NOMO-1 (cell line): ENCODE data around the gene USP35.
"Not testable (repeated sequence)": the region's sequence is repeated elsewhere in the genome, so short reads cannot be mapped to it uniquely, and the experiment has no call there.

ENCODE experiments used
- DNase-seq, 2 experiments: peaks; one replicate each; lab custom pipeline; 2025; ENCODE audit not compliant: unreplicated experiment in 2 of 2; lab: John Stamatoyannopoulos, UW

The USP35 gene

DNA sequence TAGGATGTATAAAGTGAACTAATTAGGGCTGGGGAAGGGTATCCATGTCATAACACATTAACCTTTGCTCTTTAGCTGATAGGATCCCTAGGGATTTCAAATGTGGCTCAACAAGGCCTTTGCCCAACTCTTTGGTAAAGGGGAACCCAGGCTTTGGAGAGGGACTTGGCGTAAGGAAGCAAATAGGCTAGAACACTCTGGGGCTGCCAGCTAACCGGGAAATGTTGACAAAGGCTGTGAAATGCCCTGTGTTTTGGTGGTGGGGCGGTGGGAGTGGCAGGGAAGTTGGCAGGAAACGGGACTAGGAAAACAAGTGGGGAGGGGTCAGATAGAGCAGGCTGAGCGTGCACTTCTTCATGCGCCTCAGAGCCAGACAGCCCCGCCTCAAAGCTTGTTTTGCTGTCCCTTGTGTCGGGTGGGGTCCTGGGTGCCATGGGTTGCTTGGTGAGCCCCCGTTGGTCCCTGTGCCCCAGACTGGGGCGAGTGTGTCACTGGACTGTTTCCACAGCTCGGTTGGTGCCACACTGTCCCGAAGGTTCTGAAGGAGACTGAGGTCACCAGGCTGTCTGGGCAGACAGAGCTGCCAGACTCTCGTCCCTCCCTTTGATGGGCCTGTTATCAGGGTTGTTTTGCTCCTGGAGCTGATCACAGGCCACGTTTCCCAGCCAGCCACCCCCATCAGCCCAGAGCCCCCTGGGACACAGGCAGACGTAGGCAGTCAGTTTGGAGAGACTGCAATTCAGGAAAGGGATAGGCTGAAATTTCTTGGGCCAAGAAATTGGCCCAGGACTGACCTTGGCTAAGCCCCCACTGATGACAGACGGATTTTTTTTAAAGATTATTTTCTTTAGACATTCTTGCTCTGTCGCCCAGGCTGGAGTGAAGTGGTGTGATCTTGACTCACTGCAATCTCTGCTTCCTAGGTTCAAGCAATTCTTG lies 19.9 kb upstream of the USP35 start:
- DNase-seq: no peak

DNA sequence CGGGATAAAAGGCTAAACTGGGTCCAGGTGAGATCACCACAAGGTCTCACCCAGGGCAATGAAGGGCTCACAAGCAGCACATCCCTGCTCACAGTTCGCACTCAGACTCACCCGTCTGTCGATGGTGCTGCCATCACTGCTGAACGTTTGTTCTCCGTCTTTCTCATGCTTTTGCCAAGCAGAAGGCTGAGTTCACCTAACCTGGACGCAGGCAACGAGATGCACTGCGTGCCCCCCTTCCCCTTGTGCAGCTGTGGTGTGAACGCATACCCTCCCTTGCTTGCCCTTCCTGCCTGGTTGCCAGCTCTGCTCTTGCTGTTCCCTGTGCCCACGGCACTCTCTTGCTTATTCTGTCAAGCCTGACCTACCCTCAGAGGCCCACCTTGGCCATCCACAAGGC lies 18.3 kb upstream of the USP35 start:
- DNase-seq: no peak

DNA sequence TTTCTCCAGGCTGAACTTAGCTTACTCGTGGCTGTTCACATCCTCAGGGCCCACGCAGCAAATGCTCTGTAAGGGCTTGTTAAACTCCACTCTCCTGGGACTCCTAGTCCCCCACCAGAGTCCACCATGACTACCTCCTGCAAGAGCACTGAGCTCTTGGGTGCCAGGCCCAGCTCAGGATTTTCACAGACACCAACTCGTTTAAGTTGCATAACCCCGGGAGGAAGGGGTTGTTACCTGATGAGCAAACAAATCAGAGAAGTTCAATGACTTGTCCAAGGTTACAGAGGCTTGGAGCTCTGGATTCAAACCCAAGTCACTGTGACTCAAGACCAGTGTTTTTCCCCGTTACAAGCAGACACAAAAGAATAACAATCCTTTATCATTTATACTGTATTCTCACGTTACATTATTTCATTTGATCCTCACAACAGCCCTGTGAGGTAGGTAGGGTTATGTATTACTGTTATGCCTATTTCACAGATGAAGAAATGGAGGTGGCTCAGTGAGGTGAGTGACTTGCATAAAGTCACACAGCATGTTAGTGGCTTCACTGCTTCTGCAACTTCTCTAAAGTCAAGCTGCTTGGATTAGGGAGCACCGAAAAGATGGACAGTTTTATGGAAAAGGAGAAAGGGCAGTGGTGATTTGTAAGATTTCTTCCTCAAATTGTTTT lies 17.7 kb upstream of the USP35 start:
- DNase-seq: no peak

DNA sequence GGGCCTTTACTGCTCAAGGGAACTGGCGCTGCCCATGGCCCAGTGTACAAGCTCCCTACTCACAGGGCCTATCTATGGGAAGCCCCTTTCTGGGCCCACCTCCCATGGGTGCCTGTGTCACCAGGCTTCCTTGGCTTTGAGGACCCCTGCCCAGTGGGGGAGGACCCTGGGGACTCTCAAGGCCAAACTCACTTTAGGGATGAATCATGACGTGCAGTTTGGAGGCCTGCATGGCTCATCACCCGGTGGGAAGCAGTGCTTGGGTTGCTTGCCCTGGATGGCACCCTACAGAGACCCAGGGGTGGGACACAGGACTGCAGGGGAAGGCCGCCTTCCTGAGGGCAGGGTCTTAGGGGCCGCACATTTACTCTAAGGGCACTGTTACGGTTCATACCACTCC lies 16.8 kb upstream of the USP35 start:
- no peak for DNase-seq

DNA sequence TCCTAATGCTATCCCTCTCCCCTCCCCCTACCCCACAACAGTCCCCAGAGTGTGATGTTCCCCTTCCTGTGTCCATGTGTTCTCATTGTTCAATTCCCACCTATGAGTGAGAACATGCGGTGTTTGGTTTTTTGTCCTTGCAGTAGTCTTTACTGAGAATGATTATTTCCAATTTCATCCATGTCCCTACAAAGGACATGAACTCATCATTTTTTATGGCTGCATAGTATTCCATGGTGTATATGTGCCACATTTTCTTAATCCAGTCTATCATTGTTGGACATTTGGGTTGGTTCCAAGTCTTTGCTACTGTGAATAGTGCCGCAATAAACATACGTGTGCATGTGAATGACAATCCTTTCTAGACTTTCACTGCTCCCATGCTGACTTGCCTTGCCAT lies 12.9 kb upstream of the USP35 start:
- not testable (repeated sequence) for DNase-seq

DNA sequence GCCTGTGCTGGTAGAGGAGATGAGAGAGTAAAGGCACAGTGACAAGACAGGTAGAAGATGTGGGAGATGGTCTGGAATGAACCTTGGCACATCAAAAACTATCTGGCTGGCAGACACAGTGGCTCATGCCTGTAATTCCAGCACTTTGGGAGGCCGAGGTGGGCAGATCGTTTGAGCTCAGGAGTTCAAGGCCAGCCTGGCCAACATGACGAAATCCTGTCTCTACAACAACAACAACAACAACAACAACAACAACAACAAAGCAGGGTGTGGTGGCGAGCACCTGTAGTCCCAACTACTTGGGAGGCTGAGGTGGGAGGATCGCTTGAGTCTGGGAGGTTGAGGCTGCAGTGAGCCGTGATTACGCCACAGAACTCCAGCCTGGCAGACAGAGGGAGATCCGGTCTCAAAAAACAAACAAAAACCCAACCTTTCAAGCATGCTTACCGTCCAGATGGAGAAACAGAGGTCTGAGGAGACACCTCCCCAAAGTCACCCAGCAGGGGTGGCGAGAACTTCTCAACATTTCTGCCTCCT lies 12.0 kb upstream of the USP35 start:
- no peak for DNase-seq

DNA sequence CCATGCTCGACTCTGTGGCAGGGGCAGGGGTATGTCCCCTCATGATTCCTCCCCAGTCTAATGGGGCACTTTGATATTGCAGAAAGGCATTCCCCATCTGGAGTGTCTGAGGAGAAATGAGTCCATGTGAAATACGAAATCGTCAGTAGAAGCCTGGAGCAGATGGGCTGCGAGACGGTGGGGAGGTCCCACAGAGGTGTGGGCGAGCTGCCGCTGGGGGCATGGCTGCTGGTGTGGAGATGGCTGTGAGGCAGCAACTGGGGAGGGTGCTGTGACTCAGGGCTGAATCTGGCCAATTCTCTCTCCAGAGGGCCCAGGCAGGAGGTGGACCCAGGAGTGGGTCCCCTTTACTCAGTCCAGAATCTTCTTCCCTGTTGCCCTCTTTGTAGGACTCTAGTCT lies 11.5 kb upstream of the USP35 start:
- no peak for DNase-seq

DNA sequence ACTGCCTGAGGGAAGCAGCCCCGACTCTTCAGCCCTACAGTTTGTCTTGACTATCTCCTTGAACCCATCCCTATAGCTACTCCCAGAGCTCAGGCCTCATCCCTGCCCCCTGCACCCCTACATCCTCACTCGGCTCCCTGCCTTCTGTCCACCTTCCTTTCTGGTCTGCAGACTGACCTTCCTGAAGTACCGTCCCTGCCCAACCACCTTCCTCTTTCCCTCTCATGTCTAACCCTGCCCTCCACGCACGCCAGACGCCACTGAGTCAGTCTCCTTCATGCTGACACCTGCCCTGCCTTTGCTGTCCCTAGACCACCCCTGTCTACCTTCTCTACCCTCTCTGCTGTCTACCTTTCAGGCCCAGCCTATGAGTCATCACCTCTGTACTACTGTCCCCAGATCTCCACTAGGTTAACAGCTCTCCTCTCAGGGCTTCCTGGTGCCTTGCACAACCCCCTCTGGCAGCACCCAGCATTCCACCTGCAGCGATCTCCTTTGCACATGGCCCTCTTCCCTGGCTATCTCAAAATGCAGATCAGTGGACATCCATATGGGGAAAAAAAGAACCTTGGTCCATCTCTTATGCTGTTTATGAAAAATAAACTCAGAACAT lies 9.2 kb upstream of the USP35 start:
- DNase-seq: no peak

DNA sequence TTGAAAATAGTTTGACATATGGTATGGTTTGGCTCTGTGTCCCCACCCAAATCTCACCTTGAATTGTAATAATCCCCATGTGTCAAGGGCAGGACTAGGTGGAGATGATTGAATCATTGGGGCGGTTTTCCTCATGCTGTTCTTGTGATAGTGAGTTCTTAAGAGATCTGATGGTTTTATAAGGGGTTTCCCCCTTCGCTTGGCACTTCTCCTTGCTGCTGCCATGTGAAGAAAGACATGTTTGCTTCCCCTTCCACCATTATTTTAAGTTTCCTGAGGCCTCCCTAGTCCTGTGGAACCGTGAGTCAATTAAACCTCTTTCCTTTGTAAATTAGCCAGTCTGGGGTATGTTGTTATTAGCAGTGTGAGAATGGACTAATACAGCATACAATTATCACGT lies 8.0 kb upstream of the USP35 start:
- DNase-seq: no peak

DNA sequence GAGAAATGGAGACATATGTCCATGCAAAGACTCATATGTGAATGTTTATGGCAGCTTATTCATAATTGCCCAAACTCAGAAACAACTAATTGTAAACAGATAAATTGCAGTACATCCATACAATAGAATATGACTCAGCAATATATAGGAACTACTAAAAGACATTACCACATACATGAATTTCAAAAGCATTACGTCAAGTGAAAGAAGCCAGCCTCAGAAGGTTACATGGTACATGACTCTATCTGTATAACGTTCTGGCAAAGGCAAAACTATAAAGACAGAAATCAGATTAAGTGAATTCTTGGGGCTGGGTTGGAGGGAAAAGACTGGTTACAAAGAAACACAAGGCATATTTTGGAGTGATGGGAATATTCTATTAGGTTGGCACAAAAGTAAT lies 7.5 kb upstream of the USP35 start:
- peak in 1 of 2 experiments; percentile 14 for DNase-seq

DNA sequence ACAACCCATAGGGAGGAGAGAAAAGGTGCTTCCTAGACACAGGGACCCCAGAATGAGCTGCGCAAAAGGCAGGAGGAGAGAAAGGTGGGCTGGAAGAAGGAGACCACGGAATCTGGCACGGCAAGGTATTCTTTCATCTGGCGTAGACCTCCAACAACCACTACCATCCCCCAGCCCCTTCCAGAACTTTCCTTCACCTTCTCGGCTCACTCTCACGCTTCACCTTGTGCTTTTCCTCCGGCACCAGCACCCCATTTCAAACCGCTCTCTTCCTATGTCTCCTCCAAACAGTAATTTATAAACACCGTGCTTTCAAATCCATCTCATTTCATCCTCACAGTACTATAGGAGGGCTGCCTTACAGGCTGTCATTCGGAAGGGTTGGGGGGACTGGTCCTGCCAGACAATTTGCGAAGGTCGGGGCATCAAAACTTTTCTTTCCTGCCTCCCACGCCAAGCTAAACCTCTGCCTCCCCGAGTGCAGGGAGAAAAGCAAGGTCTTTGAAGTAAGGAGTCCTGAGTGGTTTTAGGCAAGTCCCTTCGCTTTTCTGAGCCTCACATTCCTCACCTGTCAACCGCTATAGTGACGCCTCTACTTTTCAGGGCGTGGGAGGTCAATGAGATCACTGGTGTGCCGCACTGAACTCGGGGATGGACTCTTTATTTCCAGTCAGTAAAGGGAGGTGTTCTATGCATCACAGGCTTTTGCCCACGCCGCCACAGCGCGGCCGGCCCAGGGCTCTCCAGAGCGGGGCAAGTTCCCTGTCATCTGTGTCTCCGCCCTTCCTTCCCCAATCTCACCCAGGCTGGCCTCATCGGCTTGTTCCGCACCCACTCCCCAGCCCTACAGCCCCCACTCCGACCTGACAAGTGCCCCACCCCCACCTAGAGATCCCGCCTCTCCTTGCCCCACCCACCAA lies 1.1 kb upstream of the USP35 start:
- DNase-seq: peak; percentile 89 to 95

DNA sequence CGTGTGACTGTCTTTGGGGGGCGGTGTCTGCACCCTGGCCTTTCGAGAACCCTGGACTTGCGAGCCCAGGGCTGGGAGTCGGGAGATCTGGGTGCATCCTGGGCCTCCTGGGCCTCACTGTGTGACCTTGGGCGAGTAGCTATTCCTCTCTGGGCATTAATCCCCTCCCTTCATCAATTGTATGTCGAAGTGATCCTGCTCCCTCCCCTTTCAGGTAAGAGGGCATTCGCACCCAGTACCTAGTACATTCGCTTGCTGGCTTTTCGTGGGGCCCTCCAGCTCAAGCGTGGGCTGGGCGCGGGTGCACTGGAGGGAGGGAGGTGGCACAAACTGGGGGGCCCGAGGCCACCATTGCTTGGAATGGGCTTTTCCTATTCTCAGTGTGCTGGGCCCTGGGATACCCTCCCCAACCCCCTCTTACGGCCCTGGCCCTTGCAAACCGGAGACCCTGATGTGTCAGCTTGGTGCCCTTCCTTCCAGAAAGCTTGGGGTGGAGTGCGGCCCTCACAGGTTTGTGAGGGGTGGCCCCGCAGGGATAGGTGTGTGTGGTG lies 530 bp downstream of the USP35 start:
- DNase-seq: no peak

DNA sequence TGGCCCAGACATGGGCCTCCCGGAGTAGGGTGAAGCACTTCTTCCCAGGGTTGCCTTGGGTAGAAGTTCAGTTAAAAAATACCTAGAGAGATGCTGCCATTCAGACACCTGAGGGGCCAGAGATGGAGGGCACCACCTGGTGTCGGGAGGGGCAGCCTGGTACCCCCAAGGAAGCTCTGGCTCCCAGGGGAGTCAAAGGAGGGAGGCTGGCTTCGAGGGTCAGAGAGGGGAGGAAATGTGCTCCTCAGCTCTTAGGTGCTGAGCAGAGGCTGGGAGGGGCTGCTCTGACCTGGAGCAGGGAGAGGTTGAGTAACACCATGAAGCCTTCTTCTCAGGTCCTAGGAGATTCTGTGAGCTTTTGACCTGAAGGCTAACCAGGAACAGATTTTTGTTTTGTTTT lies 1.1 kb downstream of the USP35 start:
- no peak for DNase-seq

DNA sequence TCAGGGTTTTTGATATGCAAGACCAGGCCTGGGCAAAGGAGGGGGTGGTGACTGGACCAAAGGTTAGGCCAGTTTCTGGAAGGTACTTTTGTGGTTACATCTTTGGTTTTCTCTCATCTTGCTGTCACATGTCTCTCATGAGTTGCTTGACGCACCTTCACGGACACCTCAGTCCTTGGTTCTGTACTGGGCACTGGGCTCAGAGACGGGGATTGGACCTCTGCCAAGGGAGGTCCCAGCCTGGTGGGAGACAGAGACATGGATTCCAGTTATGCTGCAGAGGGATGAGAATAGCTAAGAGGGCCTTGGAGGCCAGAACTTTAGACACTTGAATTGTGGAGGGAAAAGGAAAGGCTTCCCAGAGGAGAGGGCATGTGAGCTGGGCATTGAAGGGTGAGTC lies 1.7 kb downstream of the USP35 start:
- no peak for DNase-seq

DNA sequence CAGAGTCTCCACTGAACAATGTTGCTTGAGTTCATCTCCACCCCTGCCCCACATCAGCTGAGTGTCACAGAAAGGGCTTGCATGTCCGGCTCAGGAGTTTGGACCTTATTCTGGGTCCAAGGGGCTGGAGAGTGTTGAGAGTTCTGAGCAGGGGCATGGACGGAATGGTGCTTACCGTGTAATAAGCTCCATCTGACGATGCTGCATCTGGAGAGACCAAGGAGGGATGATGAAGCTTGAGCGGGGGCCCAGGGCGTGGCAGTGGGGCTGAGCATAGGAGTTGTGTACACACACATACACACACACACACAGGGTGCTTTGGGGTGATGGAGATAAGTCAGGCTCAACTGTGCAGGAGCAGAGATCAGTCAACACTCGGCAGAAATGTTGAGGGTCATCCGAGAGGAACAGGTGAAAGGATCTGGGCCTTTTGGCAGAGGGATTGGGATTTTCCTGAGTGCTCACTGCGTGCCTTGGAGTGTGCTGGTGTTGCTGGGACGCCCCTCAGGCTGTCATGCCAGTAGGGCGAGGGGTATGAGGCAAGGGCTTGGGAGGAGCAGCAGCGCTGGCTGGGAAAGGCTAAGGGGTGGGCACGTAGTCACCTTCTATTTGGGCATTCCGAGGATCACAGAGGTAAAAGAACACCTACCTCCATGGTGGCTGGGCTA lies 2.3 kb downstream of the USP35 start:
- no peak for DNase-seq

DNA sequence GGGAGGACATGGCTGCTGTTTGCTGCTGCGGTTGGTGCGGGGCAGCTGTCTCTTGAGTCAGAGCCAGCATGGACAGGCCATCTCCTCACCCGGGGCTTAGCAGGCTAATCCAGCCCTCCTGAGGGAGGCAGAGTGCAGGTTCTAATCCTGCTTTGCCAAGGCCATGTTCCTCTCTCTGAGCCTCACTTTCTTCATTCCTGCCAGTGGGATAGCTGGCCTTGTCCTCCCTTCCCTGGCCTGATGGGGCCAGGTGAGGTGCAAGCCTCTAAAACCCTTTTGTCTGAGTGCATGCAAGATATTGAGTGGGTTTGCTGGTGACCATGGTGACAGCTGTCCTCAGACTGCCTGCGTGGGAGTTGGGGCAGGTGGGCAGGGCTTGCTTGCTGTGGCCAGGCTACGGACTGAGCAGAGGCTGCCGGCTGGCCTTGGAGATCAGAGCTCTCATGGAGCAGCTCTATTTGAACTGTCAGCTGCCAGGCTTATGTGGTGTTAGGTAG lies 3.6 kb downstream of the USP35 start:
- DNase-seq: no peak

DNA sequence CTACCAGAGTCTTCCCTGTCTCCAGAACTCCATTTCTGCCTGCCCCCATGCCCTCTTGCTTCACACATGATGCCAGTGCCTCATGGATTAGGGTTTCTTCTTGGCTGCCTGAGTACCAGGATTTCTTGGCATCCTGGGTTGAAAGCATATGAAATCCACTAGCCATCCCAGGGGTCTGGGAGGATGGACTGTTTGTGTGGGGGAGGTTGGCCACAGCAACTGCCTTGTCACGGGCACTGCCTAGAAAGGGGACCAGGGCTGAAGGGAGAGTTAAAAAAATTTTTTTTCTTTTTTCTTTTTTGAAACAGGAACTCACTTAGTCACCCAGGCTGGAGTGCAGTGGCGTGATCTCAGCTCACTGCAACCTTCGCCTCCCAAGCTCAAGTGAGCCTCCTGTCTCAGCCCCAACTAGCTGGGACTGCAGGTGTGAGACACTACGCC lies 4.2 kb downstream of the USP35 start:
- DNase-seq: peak in 1 of 2 experiments; percentile 9

DNA sequence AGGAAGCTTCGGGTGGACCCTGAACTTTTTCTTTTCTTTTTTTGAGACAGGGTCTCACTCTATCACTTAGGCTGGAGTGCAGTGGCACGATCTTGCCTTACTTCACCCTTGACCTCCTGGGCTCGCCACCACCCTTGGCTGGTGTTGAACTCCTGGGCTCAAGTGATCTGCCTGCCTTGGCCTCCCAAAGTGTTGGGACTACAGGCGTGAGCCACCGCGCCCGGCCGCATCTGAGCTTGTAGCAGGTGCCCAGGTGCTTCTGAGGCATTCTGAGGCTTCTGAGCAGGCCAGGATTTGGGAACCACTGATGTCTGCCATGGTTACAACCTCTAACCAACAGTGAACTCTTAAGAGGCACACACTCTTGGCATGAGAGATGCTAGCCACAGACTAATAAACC lies 5.1 kb downstream of the USP35 start:
- no peak for DNase-seq

DNA sequence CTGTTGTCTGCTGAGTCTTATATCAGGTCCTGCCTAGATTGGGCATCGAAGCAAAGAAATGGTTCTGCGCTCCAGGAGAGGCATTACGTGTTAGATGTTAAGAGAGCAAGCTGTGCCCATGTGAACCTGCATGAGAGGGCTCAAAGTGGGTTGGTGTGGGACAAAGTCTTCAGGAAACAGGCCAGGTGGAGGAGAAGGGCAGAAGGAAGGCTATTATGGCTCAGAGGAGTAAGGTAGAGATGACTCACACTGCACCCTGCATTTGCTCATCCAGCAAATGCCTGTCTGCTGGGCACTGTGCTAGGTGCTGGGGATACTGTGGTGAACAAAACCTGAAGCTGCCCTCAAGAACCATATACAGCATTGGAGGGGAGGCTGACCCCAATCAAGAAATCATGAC lies 5.8 kb downstream of the USP35 start:
- DNase-seq: no peak
